Measurements from ENCODE around the gene ACP2. TPM values are rescaled to one million over a fixed set of nuclear protein-coding genes. Genes with fewer than 3 reads are reported as not detected.

The ACP2 gene
- total RNA-seq, result 43.1 TPM

GRCh38 chr11:47248664-47249377 lies at the start of gene ACP2:
Gene ACP2 (minus strand): TSS chr11:47248814. CDS start chr11:47248789, 25 bp downstream.

GRCh38 chr11:47269829-47270305 lies 21.3 kb upstream of the ACP2 start, which contains the start of gene MADD:
Gene MADD (plus strand): TSS chr11:47270133.

GRCh38 chr11:47257517-47258316 lies 9.1 kb upstream of the ACP2 start, which contains the start of gene NR1H3:
Gene NR1H3 (plus strand): TSS chr11:47257996. CDS start chr11:47259217, 1,221 bp downstream.

Other genes starting within 250 kb of the ACP2 start
- gene ARFGAP2, start 71.9 kb downstream of the ACP2 start, total RNA-seq, result 117 TPM
- 3.5 TPM for gene PACSIN3, start 62.4 kb downstream of the ACP2 start, total RNA-seq
- gene DDB2, start 33.8 kb downstream of the ACP2 start, total RNA-seq, result 3.7 TPM
- gene NR1H3, start 9.2 kb upstream of the ACP2 start, total RNA-seq, result 11.5 TPM
- 89.0 TPM for gene MADD, start 21.3 kb upstream of the ACP2 start, total RNA-seq
- not detected for gene MYBPC3, start 103.9 kb upstream of the ACP2 start, total RNA-seq
- 1.8 TPM for gene SPI1, start 129.7 kb upstream of the ACP2 start, total RNA-seq
- gene SLC39A13, start 159.8 kb upstream of the ACP2 start, total RNA-seq, result 12.5 TPM
- 108 TPM for gene PSMC3, start 177.6 kb upstream of the ACP2 start, total RNA-seq
- not detected for gene RAPSN, start 200.3 kb upstream of the ACP2 start, total RNA-seq